G401 (cell line): Measurements from ENCODE around the gene TRIM71. TPM values are rescaled to one million over a fixed set of nuclear protein-coding genes. Genes with fewer than 3 reads are reported as not detected.
"Not testable (repeated sequence)": the region's sequence is repeated elsewhere in the genome, so short reads cannot be mapped to it uniquely, and the experiment has no call there.

Source experiments
- DNase-seq: peaks from one replicate; pipeline ENCODE4 v3.0.0-alpha.2; 2015; ENCODE audit warnings: low spot score
- in situ Hi-C: cut with HindIII; loops from 2 replicates; pipeline ENCODE4 v1.10.0; 2016; ENCODE audit warnings: low sequenced_read_pairs, mixed read lengths
- total RNA-seq: library from RNA; depleted of rRNA; stranded (reverse); fragments of >200 nt; shearing (Covaris generic); gene quantifications from 2 replicates; pipeline ENCODE4 v1.2.3, GENCODE V29; 2014; rRNA removed

TRIM71 gene
- total RNA-seq = 24.6 and 28.0 TPM in 2 replicates

- DNase-seq = no peak
- in situ Hi-C loops = no loop called here
Observed at GRCh38 chr3:32817558-32818228, at the start of gene TRIM71. Gene TRIM71, plus strand, starts transcription at chr3:32817997. Its CDS starts 84 bp downstream, at chr3:32818081.

GRCh38 chr3:32778389-32778788 is 39.4 kb upstream of the TRIM71 start:
- no peak for DNase-seq
- in situ Hi-C loops = no loop called here

GRCh38 chr3:32780071-32780734 is 37.6 kb upstream of the TRIM71 start:
- in situ Hi-C loops = no loop called here
- DNase-seq = no peak

- peak; percentile 19 for DNase-seq
- in situ Hi-C loops = no loop called here
Observed at GRCh38 chr3:32780735-32781210, 37.0 kb upstream of the TRIM71 start.

- DNase-seq = peak; percentile 49
- in situ Hi-C loops = no loop called here
Observed at GRCh38 chr3:32781211-32781968, 36.4 kb upstream of the TRIM71 start.

GRCh38 chr3:32781969-32782270 is 35.9 kb upstream of the TRIM71 start:
- DNase-seq, in situ Hi-C loops: not testable (repeated sequence)

- DNase-seq = no peak
- in situ Hi-C loops = no loop called here
Observed at GRCh38 chr3:32782407-32782806, 35.4 kb upstream of the TRIM71 start.

GRCh38 chr3:32791833-32792232 is 26.0 kb upstream of the TRIM71 start:
- in situ Hi-C loops = no loop called here
- DNase-seq = no peak

- in situ Hi-C loops = no loop called here
Observed at GRCh38 chr3:32794487-32795308, 23.1 kb upstream of the TRIM71 start.

GRCh38 chr3:32796384-32796950 is 21.3 kb upstream of the TRIM71 start:
- DNase-seq, in situ Hi-C loops: not testable (repeated sequence)

More at GRCh38 chr3:32794487-32795308, 23.1 kb upstream of the TRIM71 start:
- peak; percentile 27 for DNase-seq

- no peak for DNase-seq
- in situ Hi-C loops = no loop called here
Observed at GRCh38 chr3:32797776-32798175, 20.0 kb upstream of the TRIM71 start.

GRCh38 chr3:32801440-32801839 is 16.4 kb upstream of the TRIM71 start:
- in situ Hi-C loops = not testable (repeated sequence)

GRCh38 chr3:32813180-32813579 is 4.6 kb upstream of the TRIM71 start:
- no peak for DNase-seq

More at GRCh38 chr3:32801440-32801839, 16.4 kb upstream of the TRIM71 start:
- not testable (repeated sequence) for DNase-seq

GRCh38 chr3:32814361-32814760 is 3.4 kb upstream of the TRIM71 start:
- in situ Hi-C loops = no loop called here
- no peak for DNase-seq

More at GRCh38 chr3:32813180-32813579, 4.6 kb upstream of the TRIM71 start:
- in situ Hi-C loops = no loop called here

- in situ Hi-C loops = no loop called here
- no peak for DNase-seq
Observed at GRCh38 chr3:32815841-32816438, 1.9 kb upstream of the TRIM71 start.

- DNase-seq = no peak
Observed at GRCh38 chr3:32816439-32817256, 1.1 kb upstream of the TRIM71 start.

GRCh38 chr3:32817257-32817557 is 590 bp upstream of the TRIM71 start:
- no peak for DNase-seq
- in situ Hi-C loops = no loop called here

More at GRCh38 chr3:32816439-32817256, 1.1 kb upstream of the TRIM71 start:
- in situ Hi-C loops = no loop called here
